AG04450 (cell line): ENCODE results near the gene HLA-F. TPM values are rescaled to one million over a fixed set of nuclear protein-coding genes. Genes with fewer than 3 reads are reported as not detected.

Experiments
- CTCF ChIA-PET: fragments of 300-600, 350-600 bp; formaldehyde crosslinking; extraction: SDS; loops from one replicate; lab custom pipeline; 2022; ENCODE audit warnings: antibody characterized with exemption, inconsistent platforms; lab: Charles Lee
- POLR2A ChIA-PET: fragments of 350-600 bp; formaldehyde crosslinking; extraction: SDS; loops from one replicate; lab custom pipeline; 2021; ENCODE audit warnings: antibody characterized with exemption, inconsistent platforms; lab: Yijun Ruan, JAX
- DNase-seq: peaks from one replicate; pipeline ENCODE4 v3.0.0-alpha.2; 2011; ENCODE audit warnings: low read depth, low spot score
- H3K27ac ChIP-seq: one replicate; pipeline ENCODE4 v1.5.1; 2012; ENCODE audit warnings: low read depth, low read length, control low read depth
- H3K27me3 ChIP-seq: one replicate; pipeline ENCODE4 v1.6.0; 2012; ENCODE audit warnings: low read length; ENCODE audit not compliant: control insufficient read depth, insufficient read depth
- H3K4me3 ChIP-seq: 2 replicates; pipeline ENCODE4 v1.5.1; 2011; ENCODE audit warnings: mild to moderate bottlenecking, low read depth, low read length, control low read depth
- H3K9me3 ChIP-seq: 2 replicates; pipeline ENCODE4 v1.5.1; 2012; ENCODE audit warnings: low read length; ENCODE audit not compliant: control insufficient read depth, insufficient read depth
- CTCF ChIP-seq: IDR thresholded peaks from 2 replicates; pipeline ENCODE4 v1.5.1; 2011; ENCODE audit warnings: low read depth, low read length, control low read depth, inconsistent platforms
- polyA plus RNA-seq: library from polyadenylated mRNA; depleted of rRNA; stranded (reverse); fragments of >200 nt; gene quantifications from 2 replicates; pipeline ENCODE4 v1.2.3, GENCODE V29; 2011

HLA-F gene
- polyA plus RNA-seq, 1 experiment, result 0.12 TPM

- POLR2A ChIA-PET, result no interaction called here
- no peak overlapping the region for H3K4me3 ChIP-seq
- H3K27ac ChIP-seq, result no peak overlapping the region
- no peaks in the 10 kb centered on the region for H3K9me3 ChIP-seq
- CTCF ChIA-PET, result no interaction called here
- peaks cover 7% of the 10 kb centered on the region for H3K27me3 ChIP-seq
- no peak for DNase-seq
- TF ChIP-seq CTCF, result no peak
These were observed 19.8 kb downstream of the HLA-F start for GRCh38 chr6:29743025-29743424.

GRCh38 chr6:29743568-29743967, 20.3 kb downstream of the HLA-F start:
- Histone ChIP-seq H3K27me3 (peaks cover 12% of the 10 kb centered on the region), H3K27ac (no peak overlapping the region), H3K4me3 (no peak overlapping the region), H3K9me3 (no peaks in the 10 kb centered on the region; the same call in 1 of the 2 replicates)
- DNase-seq, result no peak
- no peak for TF ChIP-seq CTCF
- ChIA-PET CTCF (no interaction called here), POLR2A (no interaction called here)

GRCh38 chr6:29744131-29744530, 20.9 kb downstream of the HLA-F start:
- ChIA-PET POLR2A (no interaction called here), CTCF (no interaction called here)
- Histone ChIP-seq H3K4me3 (no peak overlapping the region), H3K27me3 (peaks cover 16% of the 10 kb centered on the region), H3K27ac (no peak overlapping the region), H3K9me3 (peaks cover 4% of the 10 kb centered on the region; the same call in 1 of the 2 replicates)
- no peak for DNase-seq
- TF ChIP-seq CTCF, result no peak

- H3K27me3 ChIP-seq, result peaks cover 20% of the 10 kb centered on the region
- no peak for TF ChIP-seq CTCF
- no peak for DNase-seq
- H3K27ac ChIP-seq, result no peak overlapping the region
- peaks cover 6% of the 10 kb centered on the region; the same call in 1 of the 2 replicates for H3K9me3 ChIP-seq
- POLR2A ChIA-PET, result no interaction called here
- CTCF ChIA-PET, result no interaction called here
- H3K4me3 ChIP-seq, result no peak overlapping the region
These were observed 21.4 kb downstream of the HLA-F start for GRCh38 chr6:29744621-29745020.

- peaks cover 6% of the 10 kb centered on the region; the same call in 1 of the 2 replicates for H3K9me3 ChIP-seq
- no peak overlapping the region for H3K27ac ChIP-seq
- ChIA-PET CTCF (no interaction called here), POLR2A (no interaction called here)
- H3K4me3 ChIP-seq, result no peak overlapping the region
- peaks cover 24% of the 10 kb centered on the region for H3K27me3 ChIP-seq
- no peak for DNase-seq
- no peak for TF ChIP-seq CTCF
These were observed 22.2 kb downstream of the HLA-F start for GRCh38 chr6:29745386-29745785.
